Activated CD4-positive, alpha-beta memory T cell treated with anti-CD3 and anti-CD28 coated beads for 36 hours (primary cell): ENCODE measurements around the gene SDK1. TPM values are rescaled to one million over a fixed set of nuclear protein-coding genes. Genes with fewer than 3 reads are reported as not detected.

Experiments
- CTCF ChIA-PET: fragments of 350-600 bp; sonication (Branson Sonifier 250); formaldehyde crosslinking; loops from one replicate; lab custom pipeline; 2021; ENCODE audit warnings: antibody characterized with exemption, inconsistent platforms; lab: Charles Lee
- POLR2A ChIA-PET: fragments of 350-600 bp; sonication (Branson Sonifier 250); formaldehyde crosslinking; loops from one replicate; lab custom pipeline; 2021; ENCODE audit warnings: antibody characterized with exemption; lab: Charles Lee
- DNase-seq: peaks from one replicate; pipeline ENCODE4 v3.0.0-alpha.2; 2020
- H3K27ac Mint-ChIP-seq: one replicate; pipeline ENCODE4 v1.8.0; 2021; ENCODE audit warnings: mixed read lengths
- H3K27me3 Mint-ChIP-seq: one replicate; pipeline ENCODE4 v1.8.0; 2021; ENCODE audit warnings: mixed read lengths
- H3K36me3 Mint-ChIP-seq: one replicate; pipeline ENCODE4 v1.8.0; 2021; ENCODE audit warnings: mixed read lengths
- H3K4me1 Mint-ChIP-seq: one replicate; pipeline ENCODE4 v1.8.0; 2021; ENCODE audit warnings: low read depth, mixed read lengths
- H3K4me3 Mint-ChIP-seq: one replicate; pipeline ENCODE4 v1.8.0; 2021; ENCODE audit warnings: mild to moderate bottlenecking, mixed read lengths
- H3K9me3 Mint-ChIP-seq: one replicate; pipeline ENCODE4 v1.8.0; 2021; ENCODE audit warnings: mixed read lengths
- intact Hi-C: fragments of 100-400 bp; cut with micrococcal nuclease; formaldehyde crosslinking; loops from one replicate; pipeline ENCODE4 v1.15.1; 2023
- total RNA-seq, 2 experiments: library from RNA; stranded (reverse); gene quantifications; one replicate each; pipeline ENCODE4 v1.2.3, GENCODE V29; 2021

Gene SDK1
- total RNA-seq, 2 experiments from 2014 or later, result 0.14 to 0.24 TPM

DNA sequence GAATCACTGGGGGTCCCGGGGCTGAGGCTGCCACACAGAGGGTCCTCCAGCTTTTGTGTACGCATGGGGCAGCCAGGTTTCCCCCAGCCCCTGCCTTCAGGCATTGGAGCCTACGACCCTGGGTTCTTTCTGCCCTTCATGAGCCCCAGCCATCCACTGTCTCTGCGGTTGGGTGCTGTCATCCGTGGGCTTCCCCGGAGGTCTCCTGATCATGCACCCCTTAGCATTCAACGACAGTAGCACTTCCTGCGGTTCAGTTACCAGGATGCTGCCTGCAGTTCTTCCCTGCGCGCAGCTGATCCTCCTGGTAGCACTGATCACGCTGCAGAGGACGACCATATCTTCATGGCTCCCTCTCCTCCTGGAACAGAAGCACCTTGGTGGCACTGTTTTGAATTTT is 676.3 kb downstream of the SDK1 start:
- DNase-seq, result no peak
- H3K27me3 Mint-ChIP-seq, result no peaks in the 10 kb centered on the region
- H3K27ac Mint-ChIP-seq, result no peak overlapping the region
- no peaks in the 10 kb centered on the region for H3K9me3 Mint-ChIP-seq
- ChIA-PET POLR2A (no interaction called here), CTCF (interaction anchor here (0.7 kb wide), 1 partner anchor 60 kb away, joined by 3 read pairs; no protein-coding TSS in a partner anchor)
- H3K4me1 Mint-ChIP-seq, result no peaks in the 10 kb centered on the region
- no peaks in the 10 kb centered on the region for H3K36me3 Mint-ChIP-seq
- intact Hi-C loops, result no loop called here
- no peak overlapping the region for H3K4me3 Mint-ChIP-seq

DNA sequence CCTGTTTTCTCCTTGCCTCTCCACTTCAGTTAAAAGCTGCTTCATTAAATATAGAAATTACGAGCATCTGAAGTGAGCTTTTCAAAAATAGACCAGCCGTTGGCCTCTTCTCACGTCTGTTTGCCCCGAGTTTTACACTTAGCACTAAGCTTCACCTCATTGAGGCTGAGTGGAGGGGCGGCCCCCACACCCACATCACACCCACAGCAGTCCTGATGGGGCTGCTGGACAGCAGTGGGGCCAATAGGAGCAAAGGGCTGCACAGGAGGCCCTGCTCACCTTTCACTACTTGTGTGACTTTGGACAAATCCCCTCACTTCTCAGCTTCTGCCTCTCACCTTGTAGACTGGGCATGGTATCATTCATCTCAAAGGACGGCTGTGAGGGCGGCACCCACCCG is 677.8 kb downstream of the SDK1 start:
- no peak for DNase-seq
- Mint-ChIP-seq H3K27me3 (no peaks in the 10 kb centered on the region), H3K4me3 (no peak overlapping the region), H3K4me1 (no peaks in the 10 kb centered on the region), H3K27ac (no peak overlapping the region), H3K9me3 (no peaks in the 10 kb centered on the region), H3K36me3 (no peaks in the 10 kb centered on the region)
- ChIA-PET CTCF (no interaction called here), POLR2A (no interaction called here)
- intact Hi-C loops, result no loop called here

DNA sequence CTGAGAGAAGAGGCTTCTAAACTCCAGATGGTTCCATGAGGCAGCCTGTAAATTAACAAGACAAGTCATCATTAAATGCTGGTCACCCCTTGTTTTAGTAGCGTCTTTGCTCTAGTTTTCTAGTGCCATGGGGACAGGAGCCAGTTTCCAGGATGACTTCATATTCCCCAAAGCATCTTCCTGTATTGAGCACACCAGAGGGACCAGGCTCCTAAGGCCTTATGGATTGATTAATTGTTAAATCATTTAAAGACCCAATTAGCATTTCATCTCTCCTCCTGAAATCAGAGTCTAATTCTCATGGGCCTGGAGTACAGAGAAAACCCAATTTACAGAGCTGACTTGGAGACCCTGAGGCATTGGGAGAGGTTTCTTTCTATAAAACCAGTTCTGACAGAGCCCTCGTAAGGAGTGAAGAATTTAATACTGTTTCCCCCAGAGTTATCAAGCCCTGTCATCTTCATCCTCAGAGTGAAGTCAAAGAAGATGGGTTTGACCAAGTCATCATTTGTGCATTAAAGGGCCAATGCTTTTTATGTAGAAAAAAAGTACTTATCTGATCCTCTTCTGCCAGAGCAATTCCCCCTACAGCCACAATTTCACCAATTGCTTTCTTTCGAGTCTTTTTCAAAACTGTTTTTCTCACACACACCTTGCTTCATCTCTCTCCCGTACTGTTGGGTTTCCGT is 678.7 kb downstream of the SDK1 start:
- no peak for DNase-seq
- intact Hi-C loops, result no loop called here
- Mint-ChIP-seq H3K36me3 (no peaks in the 10 kb centered on the region), H3K9me3 (no peaks in the 10 kb centered on the region), H3K27me3 (no peaks in the 10 kb centered on the region), H3K27ac (no peak overlapping the region), H3K4me1 (no peaks in the 10 kb centered on the region), H3K4me3 (no peak overlapping the region)
- ChIA-PET POLR2A (no interaction called here), CTCF (no interaction called here)

DNA sequence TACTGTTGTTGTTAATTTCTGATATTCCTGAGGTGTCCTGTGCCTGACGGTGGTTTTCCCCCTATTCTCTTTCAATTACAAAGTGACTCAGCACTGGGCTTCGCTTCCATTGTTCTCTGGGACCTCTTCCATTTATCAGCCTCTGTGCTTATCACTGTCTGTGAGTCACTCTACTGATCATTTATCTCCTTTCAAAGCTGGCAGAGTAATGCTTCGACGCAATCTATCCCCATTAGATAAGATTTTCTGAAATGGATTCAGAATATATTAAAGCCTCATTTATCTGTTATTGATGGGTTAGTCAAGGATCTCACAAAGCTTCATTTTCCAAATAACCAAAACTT is 679.2 kb downstream of the SDK1 start:
- POLR2A ChIA-PET, result no interaction called here
- Mint-ChIP-seq H3K9me3 (no peaks in the 10 kb centered on the region), H3K36me3 (no peaks in the 10 kb centered on the region), H3K4me3 (no peak overlapping the region), H3K27ac (no peak overlapping the region), H3K27me3 (no peaks in the 10 kb centered on the region), H3K4me1 (no peaks in the 10 kb centered on the region)
- DNase-seq, result no peak
- CTCF ChIA-PET, result no interaction called here
- intact Hi-C loops, result no loop called here

DNA sequence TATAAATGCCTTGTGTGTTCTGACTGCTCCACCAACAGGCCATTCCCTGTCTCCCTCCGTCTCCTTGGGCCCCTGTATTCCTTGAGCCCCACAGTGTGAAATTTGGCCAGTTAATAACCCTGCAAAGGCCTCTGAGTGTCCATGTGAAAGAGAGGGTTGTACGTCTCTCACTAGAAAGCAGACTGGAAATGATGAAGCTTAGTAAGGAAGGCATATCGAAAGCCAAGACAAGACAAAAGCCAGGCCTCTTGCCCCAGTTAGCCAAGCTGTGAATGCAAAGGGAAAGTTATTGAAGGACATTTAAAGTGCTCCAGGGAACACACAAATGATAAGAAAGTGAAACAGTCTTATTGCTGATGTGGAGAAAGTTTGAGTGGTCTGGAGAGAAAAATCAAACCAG is 680.2 kb downstream of the SDK1 start:
- ChIA-PET POLR2A (no interaction called here), CTCF (no interaction called here)
- Mint-ChIP-seq H3K27me3 (no peaks in the 10 kb centered on the region), H3K9me3 (no peaks in the 10 kb centered on the region), H3K36me3 (no peaks in the 10 kb centered on the region), H3K4me3 (no peak overlapping the region), H3K27ac (no peak overlapping the region), H3K4me1 (no peaks in the 10 kb centered on the region)
- intact Hi-C loops, result no loop called here
- no peak for DNase-seq

DNA sequence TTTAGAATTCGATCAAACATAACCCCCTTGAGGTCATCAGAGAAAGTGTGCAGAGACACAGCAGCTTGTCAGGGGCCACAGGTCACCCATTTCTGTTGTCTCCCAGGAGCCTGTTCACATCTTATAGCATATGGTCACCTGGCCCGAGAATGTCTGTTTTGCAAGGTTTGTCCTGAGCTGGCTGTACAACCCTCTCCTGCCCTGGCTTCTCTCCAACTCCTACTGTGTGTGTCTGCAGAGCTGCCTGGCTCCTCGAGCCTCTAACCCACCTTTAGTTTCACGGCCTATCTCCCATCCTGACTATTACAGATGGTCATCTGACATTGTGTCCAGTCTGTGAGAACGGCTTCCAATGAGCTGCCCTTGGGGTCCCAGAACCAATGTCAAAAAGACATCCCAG is 683.4 kb downstream of the SDK1 start:
- H3K36me3 Mint-ChIP-seq, result no peaks in the 10 kb centered on the region
- no peak overlapping the region for H3K4me3 Mint-ChIP-seq
- H3K27ac Mint-ChIP-seq, result no peak overlapping the region
- intact Hi-C loops, result no loop called here
- CTCF ChIA-PET, result no interaction called here
- no peaks in the 10 kb centered on the region for H3K27me3 Mint-ChIP-seq
- POLR2A ChIA-PET, result no interaction called here
- no peaks in the 10 kb centered on the region for H3K4me1 Mint-ChIP-seq
- H3K9me3 Mint-ChIP-seq, result no peaks in the 10 kb centered on the region
- no peak for DNase-seq

DNA sequence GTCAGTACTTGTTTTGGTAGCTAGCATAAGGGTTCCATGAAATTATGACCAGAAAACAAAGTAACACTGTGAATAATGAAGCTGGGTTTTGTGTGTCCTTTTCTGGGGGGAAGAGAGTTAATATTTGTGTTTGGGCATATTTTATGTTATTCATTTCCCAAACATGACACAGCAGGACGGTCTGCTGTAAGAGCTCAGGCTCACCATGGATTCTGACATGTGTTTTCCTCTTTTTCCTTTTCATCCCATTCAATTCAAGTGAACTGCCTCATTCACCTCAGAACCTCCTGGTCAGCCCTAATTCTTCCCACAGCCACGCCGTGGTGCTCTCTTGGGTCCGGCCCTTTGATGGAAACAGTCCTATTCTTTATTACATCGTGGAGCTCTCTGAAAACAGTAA is 685.9 kb downstream of the SDK1 start:
- H3K4me3 Mint-ChIP-seq, result no peak overlapping the region
- no peak for DNase-seq
- H3K27me3 Mint-ChIP-seq, result no peaks in the 10 kb centered on the region
- no peaks in the 10 kb centered on the region for H3K4me1 Mint-ChIP-seq
- no peaks in the 10 kb centered on the region for H3K9me3 Mint-ChIP-seq
- CTCF ChIA-PET, result no interaction called here
- no peaks in the 10 kb centered on the region for H3K36me3 Mint-ChIP-seq
- no peak overlapping the region for H3K27ac Mint-ChIP-seq
- POLR2A ChIA-PET, result no interaction called here
- intact Hi-C loops, result no loop called here

DNA sequence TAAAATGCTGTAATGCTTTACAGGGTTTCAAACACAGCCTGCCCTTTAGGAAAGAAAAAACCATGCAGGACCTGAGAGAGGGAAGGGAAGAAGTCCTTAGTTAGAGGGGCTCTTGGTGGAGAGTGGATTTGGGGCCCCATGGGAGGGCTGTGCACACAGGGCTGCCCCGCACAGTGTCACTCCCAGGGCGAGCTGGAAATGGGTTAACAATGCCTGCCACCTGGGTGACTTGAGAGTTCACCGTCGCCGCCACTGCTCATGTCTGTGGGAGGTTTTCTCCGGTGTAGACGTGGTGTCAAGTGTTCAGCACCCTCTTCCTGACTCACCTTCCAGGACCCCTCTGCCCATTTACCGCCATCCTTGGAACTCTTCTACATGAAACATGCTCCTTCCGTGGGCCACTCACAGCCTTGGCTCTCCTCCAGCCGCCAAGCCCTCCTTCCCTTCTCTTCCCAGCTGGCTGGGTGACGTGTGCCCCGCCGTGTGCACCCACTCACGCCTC is 686.4 kb downstream of the SDK1 start:
- CTCF ChIA-PET, result no interaction called here
- H3K27ac Mint-ChIP-seq, result no peak overlapping the region
- DNase-seq, result no peak

DNA sequence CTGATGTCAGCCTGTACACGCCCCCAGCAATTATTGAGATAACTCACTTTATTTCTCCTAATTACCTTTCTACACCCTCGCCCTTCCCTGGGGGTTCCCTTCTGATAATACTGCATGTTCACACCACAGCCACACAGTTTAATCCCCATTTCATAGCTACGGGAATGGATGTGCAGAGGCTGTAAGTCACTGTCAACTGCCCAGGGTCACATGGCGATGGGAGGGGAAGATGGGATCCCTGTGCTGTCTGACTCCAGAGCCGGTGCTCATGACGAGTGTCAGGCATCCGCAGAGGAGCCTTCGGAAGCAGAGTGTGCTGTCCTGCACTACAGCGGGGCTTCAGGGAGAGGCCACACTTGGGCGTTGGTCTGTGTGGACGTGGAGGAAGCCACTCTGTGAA is 688.7 kb downstream of the SDK1 start:
- Mint-ChIP-seq H3K27me3 (peaks cover 2% of the 10 kb centered on the region), H3K27ac (no peak overlapping the region), H3K36me3 (no peaks in the 10 kb centered on the region), H3K4me1 (no peaks in the 10 kb centered on the region), H3K4me3 (no peak overlapping the region), H3K9me3 (no peaks in the 10 kb centered on the region)
- intact Hi-C loops, result no loop called here
- ChIA-PET POLR2A (no interaction called here), CTCF (no interaction called here)
- no peak for DNase-seq

More for the DNA sequence above, 686.4 kb downstream of the SDK1 start:
- Mint-ChIP-seq H3K4me1 (no peaks in the 10 kb centered on the region), H3K4me3 (no peak overlapping the region), H3K9me3 (no peaks in the 10 kb centered on the region), H3K36me3 (no peaks in the 10 kb centered on the region), H3K27me3 (no peaks in the 10 kb centered on the region)
- POLR2A ChIA-PET, result no interaction called here
- intact Hi-C loops, result no loop called here

DNA sequence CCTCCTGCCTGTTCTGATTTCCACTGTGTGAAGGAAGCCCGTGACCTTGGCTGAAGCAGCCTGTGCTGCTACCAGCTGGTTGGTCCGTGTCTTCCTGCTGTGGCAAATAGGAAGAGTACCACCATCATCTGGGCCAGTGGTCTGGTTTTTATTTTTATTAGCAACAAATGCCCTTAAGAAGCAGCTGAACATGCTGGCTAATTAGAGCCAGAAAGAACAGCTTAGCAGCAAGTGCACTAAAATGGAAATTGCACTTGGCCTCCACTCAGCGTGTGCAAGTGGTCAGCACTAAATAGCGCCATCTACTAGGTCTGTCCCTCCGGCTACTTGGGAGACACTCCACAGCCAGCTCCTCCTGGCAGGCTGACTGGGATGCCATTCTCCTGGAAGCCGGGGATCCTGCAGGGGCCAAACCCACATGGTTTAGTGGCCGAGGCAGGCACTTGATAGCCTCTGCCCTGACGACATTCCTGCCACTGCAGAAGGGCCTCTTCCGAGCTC is 690.7 kb downstream of the SDK1 start:
- no peak overlapping the region for H3K4me3 Mint-ChIP-seq
- intact Hi-C loops, result no loop called here
- ChIA-PET CTCF (no interaction called here), POLR2A (no interaction called here)
- no peaks in the 10 kb centered on the region for H3K9me3 Mint-ChIP-seq
- H3K27me3 Mint-ChIP-seq, result peaks cover 6% of the 10 kb centered on the region
- H3K27ac Mint-ChIP-seq, result no peak overlapping the region
- H3K4me1 Mint-ChIP-seq, result no peaks in the 10 kb centered on the region
- no peak for DNase-seq
- no peaks in the 10 kb centered on the region for H3K36me3 Mint-ChIP-seq

DNA sequence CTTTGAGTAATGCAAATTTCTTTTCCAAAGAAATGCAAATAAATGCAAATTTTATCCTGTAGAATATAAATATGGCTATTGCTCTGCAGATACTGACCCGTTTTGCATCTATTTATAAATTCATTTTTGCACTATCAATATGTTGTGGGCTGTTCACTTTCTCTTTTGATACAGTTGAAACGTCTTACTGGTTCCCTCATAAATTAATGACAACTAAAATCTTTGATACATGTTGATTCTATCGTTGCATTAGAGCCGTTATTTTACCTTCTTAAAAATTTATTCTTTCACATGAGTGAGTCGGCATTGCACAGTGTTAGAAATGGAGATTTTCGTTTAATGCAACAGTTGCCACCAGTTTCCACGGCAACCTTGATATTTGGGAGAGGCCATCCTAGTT is 691.8 kb downstream of the SDK1 start:
- intact Hi-C loops, result no loop called here
- POLR2A ChIA-PET, result no interaction called here
- DNase-seq, result no peak
- Mint-ChIP-seq H3K4me1 (no peaks in the 10 kb centered on the region), H3K4me3 (no peak overlapping the region), H3K27ac (no peak overlapping the region), H3K36me3 (no peaks in the 10 kb centered on the region), H3K9me3 (no peaks in the 10 kb centered on the region), H3K27me3 (peaks cover 6% of the 10 kb centered on the region)
- CTCF ChIA-PET, result no interaction called here

DNA sequence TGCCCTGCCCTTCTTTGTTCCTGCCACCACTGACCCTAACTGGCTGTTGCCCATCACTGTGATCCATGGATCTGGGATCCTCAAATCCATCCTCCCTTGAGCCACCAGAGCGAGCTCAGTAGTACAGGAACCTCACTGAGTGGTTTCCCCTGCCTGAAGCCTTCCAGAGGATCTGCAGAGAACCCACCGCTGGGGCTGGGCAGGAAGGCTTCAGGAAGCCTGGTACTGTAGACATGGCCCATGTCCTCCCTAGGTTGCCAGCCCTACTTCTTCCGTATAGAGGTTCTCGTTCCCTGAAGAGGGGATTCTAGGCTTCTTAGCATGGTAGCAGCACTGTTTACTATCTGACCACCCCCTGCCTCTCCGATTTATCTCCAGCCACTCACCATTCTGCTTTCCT is 693.7 kb downstream of the SDK1 start:
- CTCF ChIA-PET, result no interaction called here
- H3K9me3 Mint-ChIP-seq, result no peaks in the 10 kb centered on the region
- POLR2A ChIA-PET, result no interaction called here
- H3K36me3 Mint-ChIP-seq, result no peaks in the 10 kb centered on the region
- H3K27me3 Mint-ChIP-seq, result peaks cover 8% of the 10 kb centered on the region
- no peak for DNase-seq
- intact Hi-C loops, result no loop called here
- H3K4me1 Mint-ChIP-seq, result no peaks in the 10 kb centered on the region
- H3K27ac Mint-ChIP-seq, result no peak overlapping the region
- H3K4me3 Mint-ChIP-seq, result no peak overlapping the region

DNA sequence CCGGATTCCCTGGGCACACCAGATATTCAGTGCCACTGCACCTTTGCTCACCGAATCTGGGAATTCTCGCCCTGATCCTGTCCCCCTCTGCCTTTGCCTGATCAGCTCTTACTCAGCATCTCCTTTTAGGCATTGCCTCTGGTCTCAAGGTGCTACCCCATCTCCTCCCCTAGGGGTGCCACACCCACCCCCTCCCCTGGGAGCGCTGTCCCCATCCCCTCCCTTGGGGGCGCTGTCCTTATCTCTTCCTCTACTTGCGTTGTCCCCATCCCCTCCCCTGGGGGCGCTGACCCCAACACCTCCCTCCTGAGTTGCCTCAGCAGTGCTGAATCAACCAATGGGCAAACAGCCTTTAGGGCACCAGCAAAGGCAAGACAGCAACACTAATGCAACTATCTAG is 694.1 kb downstream of the SDK1 start:
- H3K27ac Mint-ChIP-seq, result no peak overlapping the region
- ChIA-PET POLR2A (no interaction called here), CTCF (no interaction called here)
- peaks cover 8% of the 10 kb centered on the region for H3K27me3 Mint-ChIP-seq
- H3K4me3 Mint-ChIP-seq, result no peak overlapping the region
- H3K4me1 Mint-ChIP-seq, result no peaks in the 10 kb centered on the region
- no peaks in the 10 kb centered on the region for H3K9me3 Mint-ChIP-seq
- peak; percentile 20 for DNase-seq
- intact Hi-C loops, result no loop called here
- no peaks in the 10 kb centered on the region for H3K36me3 Mint-ChIP-seq
